Measurements from ENCODE around the gene ADCYAP1R1. TPM values are rescaled to one million over a fixed set of nuclear protein-coding genes. Genes with fewer than 3 reads are reported as not detected.

The ADCYAP1R1 gene
- total and polyA plus RNA-seq, 2 donors (not counting 1 experiment from before 2014, with no cell fraction given) = not detected

GRCh38 chr7:31023877-31024276, 28.2 kb upstream of the ADCYAP1R1 start:
- Histone ChIP-seq H3K4me1 (ENCODE audit: control insufficient read depth in 2 of 2, insufficient read depth in 2 of 2, low read length in 2 of 2) (no peaks in the 10 kb centered on the region), H3K4me3 (ENCODE audit: control extremely low read depth in 1 of 5, extremely low read depth in 1 of 5, insufficient read depth in 1 of 5, low read depth in 2 of 5, low read length in 4 of 5) (no peak overlapping the region), H3K9me3 (ENCODE audit: control extremely low read depth in 1 of 3, control insufficient read depth in 2 of 3, insufficient read depth in 1 of 3, low read length in 2 of 3) (peaks cover 0 to 8% (median 0%) of the 10 kb centered on the region in 3 donors), H3K27ac (ENCODE audit: low read length in 2 of 2) (no peak overlapping the region), H3K36me3 (replicated peaks in 1 of 2; ENCODE audit: control extremely low read depth in 1 of 2, control insufficient read depth in 1 of 2, extremely low read depth in 1 of 2, insufficient read depth in 2 of 2, low read length in 1 of 2) (no peaks in the 10 kb centered on the region), H3K9ac (ENCODE audit: low read length) (no peak overlapping the region), H4K20me1 (ENCODE audit: control insufficient read depth, insufficient read depth, low read length, poor library complexity, severe bottlenecking) (no peaks in the 10 kb centered on the region), H3K27me3 (replicated peaks in 1 of 4; ENCODE audit: control extremely low read depth in 1 of 4, control insufficient read depth in 3 of 4, insufficient read depth in 4 of 4, low read length in 3 of 4) (peaks cover 0 to under 1% (median 0%) of the 10 kb centered on the region in 4 experiments), H3K79me2 (ENCODE audit: control insufficient read depth, insufficient read depth, low read length) (no peaks in the 10 kb centered on the region), H3K4me2 (replicated peaks; ENCODE audit: low read depth, low read length, poor library complexity, severe bottlenecking) (no peak overlapping the region), H2AFZ (ENCODE audit: insufficient read depth, low read depth, low read length, poor library complexity, severe bottlenecking) (no peak overlapping the region)
- WGBS (ENCODE audit: insufficient coverage) = 53% methylated on average over 5 of the region's 5 CpGs
- DNase-seq = no peak
- ChIA-PET CTCF (no interaction called here), POLR2A (no interaction called here)
- intact Hi-C loops (cut with micrococcal nuclease) = no loop called here
- no peak for TF ChIP-seq EZH2 (IDR thresholded peaks at IDR 0.05; ENCODE audit: borderline replicate concordance, insufficient read depth, low read depth, low read length, poor library complexity, severe bottlenecking)
- TF ChIP-seq, protein P1, sequence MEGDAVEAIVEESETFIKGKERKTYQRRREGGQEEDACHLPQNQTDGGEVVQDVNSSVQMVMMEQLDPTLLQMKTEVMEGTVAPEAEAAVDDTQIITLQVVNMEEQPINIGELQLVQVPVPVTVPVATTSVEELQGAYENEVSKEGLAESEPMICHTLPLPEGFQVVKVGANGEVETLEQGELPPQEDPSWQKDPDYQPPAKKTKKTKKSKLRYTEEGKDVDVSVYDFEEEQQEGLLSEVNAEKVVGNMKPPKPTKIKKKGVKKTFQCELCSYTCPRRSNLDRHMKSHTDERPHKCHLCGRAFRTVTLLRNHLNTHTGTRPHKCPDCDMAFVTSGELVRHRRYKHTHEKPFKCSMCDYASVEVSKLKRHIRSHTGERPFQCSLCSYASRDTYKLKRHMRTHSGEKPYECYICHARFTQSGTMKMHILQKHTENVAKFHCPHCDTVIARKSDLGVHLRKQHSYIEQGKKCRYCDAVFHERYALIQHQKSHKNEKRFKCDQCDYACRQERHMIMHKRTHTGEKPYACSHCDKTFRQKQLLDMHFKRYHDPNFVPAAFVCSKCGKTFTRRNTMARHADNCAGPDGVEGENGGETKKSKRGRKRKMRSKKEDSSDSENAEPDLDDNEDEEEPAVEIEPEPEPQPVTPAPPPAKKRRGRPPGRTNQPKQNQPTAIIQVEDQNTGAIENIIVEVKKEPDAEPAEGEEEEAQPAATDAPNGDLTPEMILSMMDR (IDR thresholded peaks at IDR 0.05) = no peak
- no peak overlapping the region for H3K4me3 Mint-ChIP-seq
- peaks cover 13% of the 10 kb centered on the region for H3K27me3 Mint-ChIP-seq
- no peaks in the 10 kb centered on the region for H3K4me1 Mint-ChIP-seq
- H3K27ac Mint-ChIP-seq = no peak overlapping the region
- H3K9me3 Mint-ChIP-seq (ENCODE audit: insufficient read depth) = no peaks in the 10 kb centered on the region
- no peak for ATAC-seq (ENCODE audit: low read depth)

- Mint-ChIP-seq H3K27me3 (peaks cover 18% of the 10 kb centered on the region), H3K4me1 (no peaks in the 10 kb centered on the region), H3K27ac (no peak overlapping the region), H3K4me3 (no peak overlapping the region), H3K9me3 (ENCODE audit: insufficient read depth) (no peaks in the 10 kb centered on the region)
- Histone ChIP-seq H3K4me1 (ENCODE audit: control insufficient read depth in 2 of 2, insufficient read depth in 2 of 2, low read length in 2 of 2) (no peaks in the 10 kb centered on the region), H3K27ac (ENCODE audit: low read length in 2 of 2) (no peak overlapping the region), H3K79me2 (ENCODE audit: control insufficient read depth, insufficient read depth, low read length) (no peaks in the 10 kb centered on the region), H3K36me3 (replicated peaks in 1 of 2; ENCODE audit: control extremely low read depth in 1 of 2, control insufficient read depth in 1 of 2, extremely low read depth in 1 of 2, insufficient read depth in 2 of 2, low read length in 1 of 2) (no peaks in the 10 kb centered on the region), H2AFZ (ENCODE audit: insufficient read depth, low read depth, low read length, poor library complexity, severe bottlenecking) (no peak overlapping the region), H3K9ac (ENCODE audit: low read length) (no peak overlapping the region), H3K4me2 (replicated peaks; ENCODE audit: low read depth, low read length, poor library complexity, severe bottlenecking) (no peak overlapping the region), H3K4me3 (ENCODE audit: control extremely low read depth in 1 of 5, extremely low read depth in 1 of 5, insufficient read depth in 1 of 5, low read depth in 2 of 5, low read length in 4 of 5) (no peak overlapping the region), H3K9me3 (ENCODE audit: control extremely low read depth in 1 of 3, control insufficient read depth in 2 of 3, insufficient read depth in 1 of 3, low read length in 2 of 3) (peaks cover 0 to 12% (median 0%) of the 10 kb centered on the region in 3 donors), H3K27me3 (replicated peaks in 1 of 4; ENCODE audit: control extremely low read depth in 1 of 4, control insufficient read depth in 3 of 4, insufficient read depth in 4 of 4, low read length in 3 of 4) (peaks cover 0 to 3% (median 0%) of the 10 kb centered on the region in 4 experiments), H4K20me1 (ENCODE audit: control insufficient read depth, insufficient read depth, low read length, poor library complexity, severe bottlenecking) (no peaks in the 10 kb centered on the region)
- WGBS (ENCODE audit: insufficient coverage) = 35% methylated on average over 13 of the region's 20 CpGs
- ChIA-PET CTCF (interaction anchor here (0.9 kb wide), 1 partner anchor 44 kb away, joined by 3 read pairs; no protein-coding TSS in a partner anchor), POLR2A (no interaction called here)
- DNase-seq = no peak
- no peak for TF ChIP-seq EZH2 (IDR thresholded peaks at IDR 0.05; ENCODE audit: borderline replicate concordance, insufficient read depth, low read depth, low read length, poor library complexity, severe bottlenecking)
- TF ChIP-seq, protein P1 (IDR thresholded peaks at IDR 0.05) = no peak
- intact Hi-C loops (cut with micrococcal nuclease) = no loop called here
- no peak for ATAC-seq (ENCODE audit: low read depth)
Measured at GRCh38 chr7:31027161-31027965, 24.7 kb upstream of the ADCYAP1R1 start.
